Lower leg skin (tissue), 3 donors: Measurements from ENCODE around the gene WFIKKN2.

ENCODE experiments used
- CTCF ChIP-seq, 3 donors: fragments of 450-650 bp; IDR thresholded peaks; one replicate each; pipeline ENCODE4 v1.5.1; 2016; ENCODE audit warnings: antibody characterized with exemption in 3 of 3, mild to moderate bottlenecking in 3 of 3, moderate library complexity in 2 of 3
- POLR2A ChIP-seq, 2 donors: fragments of 450-650 bp; IDR thresholded peaks; one replicate each; pipeline ENCODE4 v1.6.1; 2016 to 2017; ENCODE audit warnings: antibody characterized with exemption in 2 of 2, mild to moderate bottlenecking in 1 of 2, moderate library complexity in 1 of 2

DNA sequence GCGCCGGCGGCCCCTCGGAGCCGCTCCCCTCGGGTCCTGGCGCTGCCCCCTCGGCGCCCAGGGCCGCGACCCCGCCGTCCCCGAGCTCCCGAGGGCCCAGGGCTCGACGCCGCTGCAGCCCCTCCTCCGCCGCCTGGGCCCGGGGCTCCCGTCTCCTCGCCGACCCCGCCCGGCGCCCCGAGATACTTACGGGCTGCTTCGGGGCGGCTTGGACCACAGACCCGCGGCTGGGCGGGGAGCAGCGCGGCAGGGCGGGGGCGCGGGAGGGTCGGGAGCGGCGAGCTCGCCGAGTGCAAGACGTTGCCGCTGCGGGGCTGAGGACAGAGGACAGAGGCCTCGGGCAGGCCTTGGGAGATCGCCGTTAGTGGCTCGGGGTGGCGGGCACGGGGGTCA lies 30.5 kb downstream of the WFIKKN2 start:
- TF ChIP-seq CTCF (IDR thresholded peaks at IDR 0.05) (no peak), POLR2A (IDR thresholded peaks at IDR 0.05) (no peak)
